AG09319 (cell line): ENCODE results near the gene LSM3.
A peak's percentile ranks its signal among the peaks of the same experiment; 100 is the strongest.

Experiments
- DNase-seq: peaks from one replicate; pipeline ENCODE4 v3.0.0-alpha.2; 2010; ENCODE audit warnings: low read depth; ENCODE audit errors: extremely low read depth
- CTCF ChIP-seq: IDR thresholded peaks from 2 replicates; pipeline ENCODE4 v1.5.1; 2011; ENCODE audit warnings: low read depth, mild to moderate bottlenecking, inconsistent platforms, low read length, moderate library complexity

The LSM3 gene

GRCh38 chr3:14178247-14179113 is at the start of gene LSM3, which contains the start of gene XPC:
LSM3 (plus strand) TSS chr3:14178817; CDS start chr3:14178861, 44 bp downstream.
XPC (minus strand) TSS chr3:14178601; CDS start chr3:14178568, 33 bp downstream.
- TF ChIP-seq CTCF: no peak
- peak; percentile 99 for DNase-seq

- TF ChIP-seq CTCF: no peak
- DNase-seq: no peak
Measured at GRCh38 chr3:14129296-14129695, 49.3 kb upstream of the LSM3 start.

- no peak for TF ChIP-seq CTCF
- no peak for DNase-seq
Measured at GRCh38 chr3:14130230-14130629, 48.4 kb upstream of the LSM3 start.

- TF ChIP-seq CTCF: no peak
- DNase-seq: no peak
Measured at GRCh38 chr3:14130707-14131106, 47.9 kb upstream of the LSM3 start.

- DNase-seq: no peak
- TF ChIP-seq CTCF: no peak
Measured at GRCh38 chr3:14131134-14131533, 47.5 kb upstream of the LSM3 start.

GRCh38 chr3:14132120-14132519 is 46.5 kb upstream of the LSM3 start:
- TF ChIP-seq CTCF: no peak
- no peak for DNase-seq

- TF ChIP-seq CTCF: no peak
- DNase-seq: no peak
Measured at GRCh38 chr3:14132689-14133088, 45.9 kb upstream of the LSM3 start.
